HG03066 (cell line): ENCODE measurements around the gene NCKAP5.

ENCODE experiments used
- ATAC-seq: cut with Tn5 transposase; IDR thresholded peaks from one replicate; pipeline ENCODE4 v1.9.1; 2021; ENCODE audit warnings: low read depth; ENCODE audit not compliant: unreplicated experiment

NCKAP5 gene

GRCh38 chr2:133072837-133073694, 495.2 kb downstream of the NCKAP5 start:
- no peak for ATAC-seq

GRCh38 chr2:133063775-133064174, 504.5 kb downstream of the NCKAP5 start:
- ATAC-seq, result no peak

GRCh38 chr2:133062931-133063665, 505.2 kb downstream of the NCKAP5 start:
- ATAC-seq, result no peak

GRCh38 chr2:133061874-133062593, 506.2 kb downstream of the NCKAP5 start:
- ATAC-seq, result no peak

GRCh38 chr2:133054297-133054696, 514.0 kb downstream of the NCKAP5 start:
- ATAC-seq, result no peak

- no peak for ATAC-seq
Observed at GRCh38 chr2:133053541-133053940, 514.7 kb downstream of the NCKAP5 start.

GRCh38 chr2:133045787-133046186, 522.5 kb downstream of the NCKAP5 start:
- ATAC-seq, result no peak

- no peak for ATAC-seq
Observed at GRCh38 chr2:133044556-133044955, 523.7 kb downstream of the NCKAP5 start.

- ATAC-seq, result no peak
Observed at GRCh38 chr2:133040170-133040569, 528.1 kb downstream of the NCKAP5 start.

- no peak for ATAC-seq
Observed at GRCh38 chr2:133039531-133039930, 528.7 kb downstream of the NCKAP5 start.

GRCh38 chr2:133026536-133027177, 541.6 kb downstream of the NCKAP5 start:
- ATAC-seq, result no peak

GRCh38 chr2:133025004-133025403, 543.3 kb downstream of the NCKAP5 start:
- no peak for ATAC-seq

GRCh38 chr2:133012847-133013734, 555.2 kb downstream of the NCKAP5 start:
- no peak for ATAC-seq

- ATAC-seq, result no peak
Observed at GRCh38 chr2:133004623-133005022, 563.6 kb downstream of the NCKAP5 start.

GRCh38 chr2:132999421-132999820, 568.8 kb downstream of the NCKAP5 start:
- no peak for ATAC-seq

GRCh38 chr2:132998221-132998620, 570.0 kb downstream of the NCKAP5 start:
- ATAC-seq, result no peak

- no peak for ATAC-seq
Observed at GRCh38 chr2:132991471-132992045, 576.7 kb downstream of the NCKAP5 start.

GRCh38 chr2:132984731-132985130, 583.5 kb downstream of the NCKAP5 start:
- no peak for ATAC-seq

GRCh38 chr2:132980304-132980703, 588.0 kb downstream of the NCKAP5 start:
- no peak for ATAC-seq
